Panc1 (cell line): ENCODE data around the gene COL23A1. TPM values are rescaled to one million over a fixed set of nuclear protein-coding genes. Genes with fewer than 3 reads are reported as not detected.

ENCODE experiments used
- ATAC-seq: fragments of 200-7000 bp; cut with Tn5 transposase; 2 replicates; pipeline ENCODE4 v1.9.1; 2020; ENCODE audit warnings: mild to moderate bottlenecking, moderate library complexity
- BruUV-seq: library from RNA; stranded (reverse); fragments of 400-500 nt; replicated peaks from 2 replicates; lab custom pipeline; 2021; lab: Mats Ljungman, UMichigan
- CTCF ChIA-PET: fragments of 300-600 bp; sonication (Branson Sonifier 250); formaldehyde crosslinking; loops from one replicate; lab custom pipeline; 2022; ENCODE audit warnings: antibody characterized with exemption; lab: Charles Lee
- POLR2A ChIA-PET: fragments of 300-600 bp; sonication (Branson Sonifier 250); formaldehyde crosslinking; loops from one replicate; lab custom pipeline; 2022; ENCODE audit warnings: antibody characterized with exemption; lab: Charles Lee
- DNase-seq: peaks from one replicate; pipeline ENCODE4 v3.0.0-alpha.2; 2010; ENCODE audit warnings: low read depth, low spot score
- H3K27ac ChIP-seq: 2 replicates; pipeline ENCODE4 v1.5.1; 2011; ENCODE audit warnings: mild to moderate bottlenecking, low read length, inconsistent platforms
- H3K27me3 ChIP-seq: fragments of 200-500 bp; sonication (Bioruptor generic); 2 replicates; pipeline ENCODE4 v1.6.0; 2014; ENCODE audit warnings: low read length, inconsistent platforms; ENCODE audit not compliant: control insufficient read depth, insufficient read depth
- H3K36me3 ChIP-seq: fragments of 200-500 bp; sonication (Bioruptor generic); 2 replicates; pipeline ENCODE4 v1.5.1; 2014; ENCODE audit warnings: inconsistent platforms, mild to moderate bottlenecking, low read length, moderate library complexity; ENCODE audit not compliant: control insufficient read depth, insufficient read depth
- H3K4me1 ChIP-seq: 2 replicates; pipeline ENCODE4 v1.5.1; 2011; ENCODE audit warnings: inconsistent platforms, mild to moderate bottlenecking, low read length, moderate library complexity; ENCODE audit not compliant: control insufficient read depth, insufficient read depth
- H3K4me3 ChIP-seq, 2 experiments: 2 replicates each; pipeline ENCODE4 v1.5.1; 2011 to 2012; ENCODE audit warnings: low read depth in 2 of 2, low read length in 2 of 2, mild to moderate bottlenecking in 2 of 2, inconsistent platforms in 1 of 2, moderate library complexity in 1 of 2
- H3K9me3 ChIP-seq: fragments of 200-500 bp; sonication (Bioruptor generic); 2 replicates; pipeline ENCODE4 v1.5.1; 2014; ENCODE audit warnings: low read depth, mild to moderate bottlenecking, inconsistent platforms, low read length, moderate library complexity; ENCODE audit not compliant: control insufficient read depth, insufficient read depth
- CTCF ChIP-seq: fragments of 450-650 bp; IDR thresholded peaks from 2 replicates; pipeline ENCODE4 v1.5.1; 2017; ENCODE audit warnings: mild to moderate bottlenecking
- POLR2AphosphoS5 ChIP-seq: IDR thresholded peaks from 2 replicates; pipeline ENCODE4 v1.6.1; 2012; ENCODE audit warnings: mild to moderate bottlenecking, low read depth, low read length, moderate library complexity
- REST ChIP-seq, 2 experiments: IDR thresholded peaks; 2 replicates each; pipeline ENCODE4 v1.6.1; 2011 to 2012; ENCODE audit warnings: low read depth in 2 of 2, control low read depth in 1 of 2, low read length in 1 of 2, mild to moderate bottlenecking in 1 of 2, moderate library complexity in 1 of 2; ENCODE audit not compliant: insufficient read depth in 1 of 2
- SIN3A ChIP-seq: IDR thresholded peaks from 2 replicates; pipeline ENCODE4 v1.6.1; 2012; ENCODE audit warnings: low read depth, mild to moderate bottlenecking, low read length, moderate library complexity, borderline replicate concordance; ENCODE audit not compliant: insufficient read depth
- TCF7L2 ChIP-seq: IDR thresholded peaks from 2 replicates; pipeline ENCODE4 v1.6.1; 2011; ENCODE audit warnings: mild to moderate bottlenecking, low read depth, low read length, inconsistent platforms
- in situ Hi-C: cut with HindIII; loops from 2 replicates; pipeline ENCODE4 v1.10.0; 2016; ENCODE audit warnings: low sequenced_read_pairs, low pct_unique_long_range_greater_than_20kb
- intact Hi-C: fragments of 100-400 bp; cut with micrococcal nuclease; formaldehyde crosslinking; loops from one replicate; pipeline ENCODE4 v1.10.0; 2022; ENCODE audit not compliant: unreplicated experiment
- total RNA-seq: library from RNA; stranded (reverse); gene quantifications from one replicate; pipeline ENCODE4 v1.2.1, GENCODE V29; 2021; ENCODE audit not compliant: unreplicated experiment

Gene COL23A1
- total RNA-seq, 1 experiment from 2014 or later: 0.05 TPM

GRCh38 chr5:178527458-178528307, 62.5 kb downstream of the COL23A1 start:
- intact Hi-C loops (no loop called here), in situ Hi-C loops (no loop called here)
- Histone ChIP-seq H3K27me3 (no peaks in the 10 kb centered on the region), H3K27ac (no peak overlapping the region), H3K4me1 (peaks cover 6% of the 10 kb centered on the region), H3K36me3 (no peaks in the 10 kb centered on the region), H3K9me3 (no peaks in the 10 kb centered on the region), H3K4me3 (no peak overlapping the region)
- ChIA-PET POLR2A (no interaction called here), CTCF (no interaction called here)
- DNase-seq (no peak), ATAC-seq (no peak)
- no TSS peak for BruUV-seq
- no peak for TF ChIP-seq SIN3A
- no peak for TF ChIP-seq CTCF
- no peak for TF ChIP-seq TCF7L2
- no peak for TF ChIP-seq POLR2AphosphoS5
- no peak for TF ChIP-seq REST (IDR thresholded peaks at IDR 0.05; ENCODE audit: insufficient read depth in 1 of 2, low read depth in 2 of 2, low read length in 1 of 2)

- in situ Hi-C loops: no loop called here
- TF ChIP-seq SIN3A (no peak), CTCF (no peak), REST (IDR thresholded peaks at IDR 0.05; ENCODE audit: insufficient read depth in 1 of 2, low read depth in 2 of 2, low read length in 1 of 2) (no peak), TCF7L2 (no peak), POLR2AphosphoS5 (no peak)
Measured at GRCh38 chr5:178526773-178527457, 63.3 kb downstream of the COL23A1 start.

More at GRCh38 chr5:178526773-178527457, 63.3 kb downstream of the COL23A1 start:
- H3K36me3 ChIP-seq: no peaks in the 10 kb centered on the region
- DNase-seq: no peak
- H3K4me1 ChIP-seq: peaks cover 6% of the 10 kb centered on the region
- intact Hi-C loops: no loop called here
- H3K9me3 ChIP-seq: no peaks in the 10 kb centered on the region
- H3K27me3 ChIP-seq: no peaks in the 10 kb centered on the region
- BruUV-seq: no TSS peak
- CTCF ChIA-PET: no interaction called here
- POLR2A ChIA-PET: no interaction called here
- no peak overlapping the region for H3K4me3 ChIP-seq
- H3K27ac ChIP-seq: no peak overlapping the region
- ATAC-seq: peak; percentile 44; the same call in 1 of the 2 replicates
